ENCODE results near the gene FAM163A.
A peak's percentile ranks its signal among the peaks of the same experiment; 100 is the strongest.

The FAM163A gene

DNA sequence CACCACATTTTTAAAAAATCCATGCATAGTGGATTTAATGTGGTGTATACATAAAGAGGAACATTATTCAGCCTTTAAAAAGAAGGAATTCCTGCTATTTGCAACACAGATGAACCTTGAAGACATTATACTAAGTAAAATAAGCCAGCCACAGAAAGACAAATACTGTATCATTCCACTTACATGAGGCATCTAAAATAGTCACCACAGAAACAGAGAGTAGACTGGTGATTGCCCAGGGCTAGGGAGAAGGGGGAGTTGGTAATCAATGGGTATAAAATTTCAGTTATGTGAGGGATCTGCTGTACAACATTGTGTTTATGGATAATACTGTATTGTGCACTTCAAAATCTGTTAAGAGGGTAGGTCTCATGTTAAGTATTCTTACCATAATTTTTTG, 10.0 kb downstream of the FAM163A start:
- H3K4me1 ChIP-seq (ENCODE audit: control insufficient read depth, insufficient read depth, low read length, poor library complexity, severe bottlenecking), result no peaks in the 10 kb centered on the region
- no peak overlapping the region for H3K27ac ChIP-seq (ENCODE audit: low read depth, low read length, severe bottlenecking)
- H3K4me3 ChIP-seq (ENCODE audit: extremely low read depth, insufficient read depth, low read length, poor library complexity, severe bottlenecking), result no peak overlapping the region
- H3K36me3 ChIP-seq (ENCODE audit: control insufficient read depth, insufficient read depth, low read length), result no peaks in the 10 kb centered on the region
- H3K9me3 ChIP-seq (ENCODE audit: control insufficient read depth, low read length), result no peaks in the 10 kb centered on the region

DNA sequence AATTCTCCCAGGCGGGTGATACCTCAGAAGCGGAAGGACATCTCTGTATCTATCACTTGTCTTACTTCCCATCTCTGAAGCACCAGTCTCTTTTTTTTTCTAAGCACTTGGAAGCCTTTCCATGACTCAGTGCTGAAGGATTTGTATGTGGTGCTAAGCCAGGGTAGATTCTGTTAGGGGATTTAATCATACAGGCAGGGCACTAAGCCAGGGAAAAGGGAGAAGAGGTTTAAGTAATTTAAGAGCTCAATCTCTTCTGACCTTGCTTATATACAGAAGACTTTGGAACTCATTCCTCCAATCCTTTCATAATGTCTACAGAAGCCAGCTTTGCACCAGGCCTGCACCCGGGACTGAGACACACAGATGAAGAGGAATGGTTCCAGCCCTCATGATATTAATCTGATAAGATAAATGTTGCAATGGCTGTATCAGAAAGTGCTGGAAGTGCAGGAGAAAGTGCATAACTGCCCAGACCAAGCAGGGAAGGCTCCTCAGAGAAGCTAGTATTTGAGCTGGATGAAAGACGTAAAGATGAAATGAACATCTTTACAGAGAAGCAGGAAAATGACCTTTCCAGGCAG, 11.0 kb downstream of the FAM163A start:
- Histone ChIP-seq H3K9me3 (ENCODE audit: control insufficient read depth, low read length) (no peaks in the 10 kb centered on the region), H3K4me3 (ENCODE audit: extremely low read depth, insufficient read depth, low read length, poor library complexity, severe bottlenecking) (no peak overlapping the region), H3K36me3 (ENCODE audit: control insufficient read depth, insufficient read depth, low read length) (no peaks in the 10 kb centered on the region), H3K27ac (ENCODE audit: low read depth, low read length, severe bottlenecking) (peak overlapping the region; percentile 26), H3K4me1 (ENCODE audit: control insufficient read depth, insufficient read depth, low read length, poor library complexity, severe bottlenecking) (peaks cover 6% of the 10 kb centered on the region)
- WGBS, 2 experiments (ENCODE audit: insufficient coverage in 2 of 2), result 78 to 100% methylated on average over 1 of the region's 4 CpGs

DNA sequence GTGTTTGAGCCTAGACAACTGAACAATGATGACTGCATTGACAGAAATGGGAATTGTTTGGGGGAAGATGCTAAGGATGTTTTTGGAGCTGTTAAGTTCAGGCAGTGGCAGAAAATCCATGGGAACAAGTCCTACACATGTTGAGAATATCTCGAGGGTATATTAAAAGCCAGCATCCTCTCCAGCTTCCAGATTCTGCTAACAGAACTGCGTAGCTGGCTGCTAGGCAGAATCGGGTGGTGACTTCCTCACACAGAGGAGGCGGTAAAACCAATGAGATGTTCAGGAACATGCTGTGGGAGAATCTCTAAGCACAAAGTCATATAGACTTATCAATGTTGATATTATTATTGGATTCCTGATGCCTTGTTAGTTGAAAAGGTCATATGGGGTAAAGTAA, 14.8 kb downstream of the FAM163A start:
- Histone ChIP-seq H3K27ac (ENCODE audit: low read depth, low read length, severe bottlenecking) (no peak overlapping the region), H3K4me1 (ENCODE audit: control insufficient read depth, insufficient read depth, low read length, poor library complexity, severe bottlenecking) (peaks cover 8% of the 10 kb centered on the region), H3K4me3 (ENCODE audit: extremely low read depth, insufficient read depth, low read length, poor library complexity, severe bottlenecking) (no peak overlapping the region), H3K9me3 (ENCODE audit: control insufficient read depth, low read length) (no peaks in the 10 kb centered on the region), H3K36me3 (ENCODE audit: control insufficient read depth, insufficient read depth, low read length) (no peaks in the 10 kb centered on the region)
- WGBS, 2 experiments (ENCODE audit: insufficient coverage in 2 of 2), result 85 to 87% methylated on average over 3 of the region's 4 CpGs

DNA sequence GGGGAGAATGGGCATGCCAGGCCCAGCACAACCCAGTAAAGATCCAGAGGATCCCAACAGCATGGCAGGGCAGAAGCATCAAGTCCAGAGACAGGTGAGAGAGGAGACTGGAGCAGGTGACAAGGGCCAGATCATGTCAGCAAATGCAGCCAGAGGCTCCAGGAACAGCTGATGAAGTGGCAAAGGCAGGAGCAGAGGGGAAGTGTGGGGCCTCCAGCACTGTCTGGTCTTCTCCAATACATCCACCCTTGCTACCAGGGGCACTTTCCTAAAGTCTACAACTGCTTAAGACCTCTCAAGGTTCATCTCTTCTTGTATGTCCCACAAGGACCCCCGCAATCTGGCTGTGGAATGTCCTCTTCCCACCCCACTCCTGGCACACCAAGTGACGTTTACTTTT, 17.4 kb downstream of the FAM163A start:
- Histone ChIP-seq H3K9me3 (ENCODE audit: control insufficient read depth, low read length) (no peaks in the 10 kb centered on the region), H3K27ac (ENCODE audit: low read depth, low read length, severe bottlenecking) (no peak overlapping the region)
- 70 to 93% methylated on average over 2 of the region's 2 CpGs for WGBS, 2 experiments (ENCODE audit: insufficient coverage in 2 of 2)

DNA sequence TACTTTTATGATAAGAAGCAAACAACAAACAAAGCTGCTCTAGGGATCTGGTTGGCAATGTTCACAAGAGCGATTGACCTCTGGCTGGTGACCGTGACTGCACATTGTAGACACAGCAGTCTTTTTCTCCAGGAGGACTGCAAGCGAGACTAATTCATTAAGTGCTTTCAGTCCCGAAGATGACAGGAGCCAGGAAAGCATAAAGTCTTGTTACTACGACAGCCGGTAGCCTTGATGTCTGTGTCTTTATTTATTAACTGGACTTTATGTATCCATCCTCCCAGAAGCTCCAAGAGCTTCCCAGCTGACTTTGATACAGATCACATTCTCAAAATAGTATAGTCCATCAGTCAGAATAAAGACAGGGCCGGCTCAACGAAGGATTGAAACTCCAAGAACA, 18.2 kb downstream of the FAM163A start:
- H3K36me3 ChIP-seq (ENCODE audit: control insufficient read depth, insufficient read depth, low read length), result no peaks in the 10 kb centered on the region
- no peaks in the 10 kb centered on the region for H3K9me3 ChIP-seq (ENCODE audit: control insufficient read depth, low read length)
- H3K4me1 ChIP-seq (ENCODE audit: control insufficient read depth, insufficient read depth, low read length, poor library complexity, severe bottlenecking), result peaks cover 8% of the 10 kb centered on the region
- 81 to 93% methylated on average over 6 to 7 of the region's 8 CpGs for WGBS, 2 experiments (ENCODE audit: insufficient coverage in 2 of 2)
- H3K4me3 ChIP-seq (ENCODE audit: extremely low read depth, insufficient read depth, low read length, poor library complexity, severe bottlenecking), result no peak overlapping the region
- peak overlapping the region; percentile 13 for H3K27ac ChIP-seq (ENCODE audit: low read depth, low read length, severe bottlenecking)

More for the DNA sequence above, 17.4 kb downstream of the FAM163A start:
- no peaks in the 10 kb centered on the region for H3K36me3 ChIP-seq (ENCODE audit: control insufficient read depth, insufficient read depth, low read length)
- H3K4me3 ChIP-seq (ENCODE audit: extremely low read depth, insufficient read depth, low read length, poor library complexity, severe bottlenecking), result no peak overlapping the region
- peaks cover 8% of the 10 kb centered on the region for H3K4me1 ChIP-seq (ENCODE audit: control insufficient read depth, insufficient read depth, low read length, poor library complexity, severe bottlenecking)

DNA sequence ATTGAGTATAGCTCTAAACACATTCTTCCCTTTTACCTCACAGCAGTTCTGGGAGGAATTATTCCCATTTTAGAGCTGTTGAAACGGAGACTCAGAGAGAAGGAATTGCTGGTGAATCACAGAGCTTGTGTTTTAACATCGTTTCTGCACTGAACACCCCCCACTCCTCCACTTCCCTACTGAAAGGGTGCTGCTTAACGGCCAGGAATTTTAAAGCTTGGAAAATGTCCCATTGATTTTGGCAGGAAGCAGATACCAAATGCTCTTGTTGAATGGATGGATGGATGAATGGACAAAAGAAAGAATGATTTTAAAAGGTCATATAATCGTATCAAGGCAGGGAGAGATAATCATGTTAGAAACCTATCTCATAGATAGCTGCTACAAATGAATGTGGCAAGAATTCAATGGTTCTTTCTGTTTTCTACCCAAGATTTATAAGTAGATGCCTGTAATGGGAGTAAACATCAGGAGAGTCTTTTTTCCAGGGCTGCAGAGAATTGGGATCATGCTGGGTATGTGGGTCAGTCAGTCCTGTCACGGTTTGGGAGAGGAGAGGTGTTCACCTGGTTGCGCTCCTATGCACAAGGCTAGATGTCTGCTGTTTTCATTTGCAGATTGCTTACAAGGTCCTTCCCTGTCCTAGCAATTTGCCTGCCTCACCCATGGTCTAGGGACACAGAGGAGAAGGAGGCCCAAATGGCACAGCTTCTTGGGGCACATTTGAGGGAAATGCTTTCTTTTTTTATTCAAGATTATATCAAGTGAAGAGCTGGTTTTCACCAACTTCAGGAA, 19.0 kb downstream of the FAM163A start:
- Histone ChIP-seq H3K4me3 (ENCODE audit: extremely low read depth, insufficient read depth, low read length, poor library complexity, severe bottlenecking) (no peak overlapping the region), H3K36me3 (ENCODE audit: control insufficient read depth, insufficient read depth, low read length) (no peaks in the 10 kb centered on the region), H3K27ac (ENCODE audit: low read depth, low read length, severe bottlenecking) (no peak overlapping the region), H3K9me3 (ENCODE audit: control insufficient read depth, low read length) (no peaks in the 10 kb centered on the region), H3K4me1 (ENCODE audit: control insufficient read depth, insufficient read depth, low read length, poor library complexity, severe bottlenecking) (peaks cover 8% of the 10 kb centered on the region)
- WGBS, 2 experiments (ENCODE audit: insufficient coverage in 2 of 2), result 85 to 100% methylated on average over 2 of the region's 6 CpGs

DNA sequence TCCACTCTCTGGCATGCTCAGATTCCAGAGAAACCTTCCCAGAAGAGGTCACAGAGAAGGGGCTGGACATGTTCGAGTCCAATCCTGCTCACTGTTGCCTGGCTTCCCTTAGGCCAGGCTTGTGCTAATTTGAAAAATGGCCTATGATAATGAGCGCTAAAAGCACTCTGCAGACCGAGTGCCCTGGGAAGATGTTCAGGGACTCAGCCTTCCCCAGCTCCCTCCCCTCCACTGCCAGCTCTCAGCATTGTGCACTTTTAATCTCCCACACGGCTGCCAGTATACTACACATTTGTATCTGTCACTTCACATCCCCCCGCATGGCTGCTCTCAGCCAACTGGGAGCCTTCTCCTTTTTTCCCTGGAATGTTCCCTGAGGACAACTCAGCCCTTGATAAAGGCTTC, 24.1 kb downstream of the FAM163A start:
- Histone ChIP-seq H3K9me3 (ENCODE audit: control insufficient read depth, low read length) (no peaks in the 10 kb centered on the region), H3K27ac (ENCODE audit: low read depth, low read length, severe bottlenecking) (no peak overlapping the region), H3K4me1 (ENCODE audit: control insufficient read depth, insufficient read depth, low read length, poor library complexity, severe bottlenecking) (no peaks in the 10 kb centered on the region), H3K4me3 (ENCODE audit: extremely low read depth, insufficient read depth, low read length, poor library complexity, severe bottlenecking) (no peak overlapping the region), H3K36me3 (ENCODE audit: control insufficient read depth, insufficient read depth, low read length) (no peaks in the 10 kb centered on the region)
- WGBS, 2 experiments (ENCODE audit: insufficient coverage in 2 of 2), result 72 to 81% methylated on average over 5 of the region's 5 CpGs

DNA sequence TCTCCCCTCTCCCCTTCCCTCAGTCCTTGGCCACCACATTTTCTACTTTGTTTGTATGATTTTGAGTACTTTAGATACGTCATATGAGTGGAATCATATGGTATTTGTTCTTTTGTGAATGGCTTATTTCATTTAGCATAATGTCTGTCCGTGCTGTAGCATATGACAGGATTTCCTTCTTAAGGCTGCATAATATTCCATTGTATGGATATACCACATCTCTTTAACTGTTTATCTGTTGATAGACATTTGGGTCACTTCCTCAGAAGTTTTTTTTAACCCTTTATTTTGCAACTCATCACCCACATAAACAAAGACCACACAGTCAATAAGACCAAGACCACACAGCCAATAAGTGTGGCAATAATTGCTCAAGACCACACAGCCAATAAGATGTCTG, 24.9 kb downstream of the FAM163A start:
- H3K27ac ChIP-seq (ENCODE audit: low read depth, low read length, severe bottlenecking), result no peak overlapping the region
- H3K4me1 ChIP-seq (ENCODE audit: control insufficient read depth, insufficient read depth, low read length, poor library complexity, severe bottlenecking), result no peaks in the 10 kb centered on the region
- no peaks in the 10 kb centered on the region for H3K9me3 ChIP-seq (ENCODE audit: control insufficient read depth, low read length)
- WGBS, 2 experiments (ENCODE audit: insufficient coverage in 2 of 2), result no CpG with 5 or more reads among the region's 2 CpGs
- H3K4me3 ChIP-seq (ENCODE audit: extremely low read depth, insufficient read depth, low read length, poor library complexity, severe bottlenecking), result no peak overlapping the region
- no peaks in the 10 kb centered on the region for H3K36me3 ChIP-seq (ENCODE audit: control insufficient read depth, insufficient read depth, low read length)

DNA sequence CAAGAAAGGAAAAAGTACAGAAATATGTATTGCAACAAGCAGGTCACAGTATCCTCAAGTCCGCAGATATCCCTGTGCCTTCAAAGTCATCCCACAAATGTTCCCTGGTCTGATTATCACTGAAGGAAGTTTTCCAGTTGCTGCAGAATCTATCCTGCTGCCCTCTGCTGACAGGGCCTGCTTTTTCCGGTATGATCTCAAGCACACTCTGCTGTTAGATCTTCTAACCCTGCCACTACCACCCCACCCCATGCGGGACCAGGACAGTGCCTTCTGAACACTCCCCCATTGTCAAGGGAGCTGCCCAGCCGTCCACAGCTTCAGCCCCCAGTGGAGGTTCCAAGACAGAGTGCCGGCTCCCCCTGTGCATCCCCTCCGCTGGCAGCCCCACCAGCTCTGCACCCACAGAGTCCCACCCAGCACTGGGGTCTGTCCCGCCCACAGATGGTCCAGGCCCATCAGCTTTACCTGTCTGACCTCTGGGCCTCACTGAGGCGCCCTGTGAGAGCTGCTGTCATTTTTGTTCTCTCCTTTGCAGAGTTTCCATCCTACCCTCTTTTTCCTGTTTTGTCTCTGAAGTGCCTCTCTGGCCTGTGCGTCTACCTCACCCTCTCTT, 27.9 kb downstream of the FAM163A start:
- Histone ChIP-seq H3K9me3 (ENCODE audit: control insufficient read depth, low read length) (no peaks in the 10 kb centered on the region), H3K27ac (ENCODE audit: low read depth, low read length, severe bottlenecking) (no peak overlapping the region), H3K36me3 (ENCODE audit: control insufficient read depth, insufficient read depth, low read length) (no peaks in the 10 kb centered on the region), H3K4me3 (ENCODE audit: extremely low read depth, insufficient read depth, low read length, poor library complexity, severe bottlenecking) (no peak overlapping the region), H3K4me1 (ENCODE audit: control insufficient read depth, insufficient read depth, low read length, poor library complexity, severe bottlenecking) (no peaks in the 10 kb centered on the region)
- 82 to 84% methylated on average over 7 of the region's 9 CpGs for WGBS, 2 experiments (ENCODE audit: insufficient coverage in 2 of 2)

DNA sequence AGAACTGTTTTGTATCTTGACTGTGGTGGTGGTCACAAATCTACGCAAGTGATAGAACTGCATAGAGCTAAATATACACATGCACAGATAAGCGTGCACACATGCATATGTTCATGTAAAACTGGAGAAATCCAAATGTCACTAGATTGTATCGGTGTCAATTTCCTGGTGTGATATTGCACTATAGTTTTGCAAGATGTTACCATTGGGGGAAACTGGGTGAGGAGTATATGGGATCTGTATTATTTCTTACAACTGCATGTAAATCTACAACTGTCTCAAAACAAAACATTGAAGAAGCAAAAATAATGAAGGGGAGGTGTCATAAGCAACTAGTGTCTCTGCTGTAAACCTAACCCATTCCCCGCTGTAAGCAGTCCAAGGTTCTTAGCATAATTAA, 30.2 kb downstream of the FAM163A start:
- Histone ChIP-seq H3K4me3 (ENCODE audit: extremely low read depth, insufficient read depth, low read length, poor library complexity, severe bottlenecking) (no peak overlapping the region), H3K4me1 (ENCODE audit: control insufficient read depth, insufficient read depth, low read length, poor library complexity, severe bottlenecking) (no peaks in the 10 kb centered on the region), H3K9me3 (ENCODE audit: control insufficient read depth, low read length) (no peaks in the 10 kb centered on the region), H3K27ac (ENCODE audit: low read depth, low read length, severe bottlenecking) (no peak overlapping the region), H3K36me3 (ENCODE audit: control insufficient read depth, insufficient read depth, low read length) (no peaks in the 10 kb centered on the region)
- 89 to 95% methylated on average over 4 of the region's 4 CpGs for WGBS, 2 experiments (ENCODE audit: insufficient coverage in 2 of 2)

DNA sequence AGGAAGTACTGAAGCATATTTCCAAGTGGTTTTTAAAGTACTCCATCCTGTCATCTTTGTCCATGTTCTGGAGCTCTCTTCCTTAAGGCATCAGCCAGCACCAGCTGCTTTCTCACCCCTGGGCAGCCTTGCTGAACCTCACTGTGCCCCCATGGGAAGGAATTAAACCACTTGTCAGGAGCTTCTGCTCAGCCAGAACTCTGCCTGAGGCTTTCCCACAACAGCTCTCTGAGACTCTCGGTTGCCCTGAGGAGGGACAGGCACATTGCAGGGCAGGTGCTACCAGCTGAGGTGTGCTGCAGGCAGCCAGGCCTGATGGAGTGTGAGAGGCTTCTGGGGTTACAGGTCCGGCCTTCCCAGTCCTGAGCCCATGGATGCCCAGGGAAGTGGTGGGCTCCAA, 30.9 kb downstream of the FAM163A start:
- no peaks in the 10 kb centered on the region for H3K36me3 ChIP-seq (ENCODE audit: control insufficient read depth, insufficient read depth, low read length)
- WGBS, 2 experiments (ENCODE audit: insufficient coverage in 2 of 2), result 80 to 84% methylated on average over 1 to 2 of the region's 2 CpGs
- no peak overlapping the region for H3K27ac ChIP-seq (ENCODE audit: low read depth, low read length, severe bottlenecking)
- no peaks in the 10 kb centered on the region for H3K9me3 ChIP-seq (ENCODE audit: control insufficient read depth, low read length)
- no peaks in the 10 kb centered on the region for H3K4me1 ChIP-seq (ENCODE audit: control insufficient read depth, insufficient read depth, low read length, poor library complexity, severe bottlenecking)
- no peak overlapping the region for H3K4me3 ChIP-seq (ENCODE audit: extremely low read depth, insufficient read depth, low read length, poor library complexity, severe bottlenecking)
